ENCODE data around the gene KCNH5. TPM values are rescaled to one million over a fixed set of nuclear protein-coding genes. Genes with fewer than 3 reads are reported as not detected.

KCNH5 gene
- total RNA-seq, 1 donor from 2014 or later, result 2.4 TPM

DNA sequence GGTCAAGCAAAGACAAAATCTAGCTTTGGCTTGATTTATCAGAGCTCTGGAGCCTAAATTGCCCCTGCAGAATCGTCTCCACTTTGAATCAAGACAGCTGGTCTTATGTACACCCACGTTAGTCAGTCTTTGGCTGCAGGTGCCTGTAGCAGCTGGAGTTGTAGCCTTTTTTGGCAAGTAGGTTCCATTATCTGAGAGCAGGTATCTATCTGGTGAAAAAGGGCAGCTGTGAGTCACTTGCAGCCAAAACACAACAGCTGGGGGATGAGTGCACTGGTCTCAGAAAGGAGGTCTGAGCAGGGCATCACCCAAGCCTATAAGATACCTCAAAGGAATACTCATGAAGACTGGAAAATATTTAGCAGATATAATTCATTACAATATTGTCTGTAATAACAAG is 43.6 kb upstream of the KCNH5 start:
- Histone ChIP-seq H3K36me3 (ENCODE audit: insufficient read depth, low read length) (no peaks in the 10 kb centered on the region), H3K9me3 (ENCODE audit: insufficient read depth, low read depth, low read length) (no peaks in the 10 kb centered on the region), H3K4me3 (ENCODE audit: insufficient read depth, low read depth, low read length) (no peak overlapping the region), H3K4me1 (ENCODE audit: insufficient read depth, low read length) (no peaks in the 10 kb centered on the region), H4K20me1 (ENCODE audit: insufficient read depth, low read length) (no peaks in the 10 kb centered on the region), H3K27ac (ENCODE audit: low read depth, low read length) (no peak overlapping the region), H2AFZ (ENCODE audit: low read depth, low read length) (no peak overlapping the region), H3K4me2 (ENCODE audit: low read length) (no peak overlapping the region), H3K9ac (ENCODE audit: low read length) (no peak overlapping the region), H3K79me2 (ENCODE audit: insufficient read depth, low read length) (no peaks in the 10 kb centered on the region), H3K27me3 (ENCODE audit: insufficient read depth, low read length) (no peaks in the 10 kb centered on the region)
- Mint-ChIP-seq H3K36me3 (ENCODE audit: low read depth, unreplicated experiment) (no peaks in the 10 kb centered on the region), H3K27me3 (ENCODE audit: low read depth, unreplicated experiment) (no peaks in the 10 kb centered on the region), H3K4me1 (ENCODE audit: low read depth, unreplicated experiment) (no peaks in the 10 kb centered on the region), H3K9me3 (ENCODE audit: unreplicated experiment) (no peaks in the 10 kb centered on the region), H3K4me3 (ENCODE audit: unreplicated experiment) (no peak overlapping the region), H3K27ac (ENCODE audit: unreplicated experiment) (no peak overlapping the region)
- DNase-seq (ENCODE audit: low read depth), result no peak
- FAIRE-seq, result no peak
- TF ChIP-seq CTCF (IDR thresholded peaks at IDR 0.05; ENCODE audit: insufficient read depth, low read depth, low read length) (no peak), EZH2 (IDR thresholded peaks at IDR 0.05; ENCODE audit: insufficient read depth, low read length) (no peak)

DNA sequence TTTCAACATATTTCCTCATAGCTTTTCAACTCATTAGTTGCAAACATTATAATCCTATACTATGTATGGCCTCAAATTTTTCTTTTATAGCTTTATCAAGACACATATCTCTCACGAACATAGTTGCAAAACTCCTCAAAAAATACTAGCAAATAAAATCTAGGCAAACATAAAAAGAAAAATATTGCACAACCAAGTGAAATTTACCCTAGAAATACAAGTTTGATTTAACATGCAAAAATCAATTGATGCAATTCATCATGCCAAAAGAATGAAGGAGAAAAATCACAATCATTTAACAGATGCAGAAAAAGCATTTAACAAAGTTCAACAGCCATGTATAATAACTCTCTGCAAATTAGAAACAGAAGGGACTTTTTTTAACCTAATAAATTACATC is 33.3 kb upstream of the KCNH5 start:
- Histone ChIP-seq H3K9me3 (ENCODE audit: insufficient read depth, low read depth, low read length) (no peaks in the 10 kb centered on the region), H3K9ac (ENCODE audit: low read length) (no peak overlapping the region), H3K27ac (ENCODE audit: low read depth, low read length) (no peak overlapping the region), H3K4me3 (ENCODE audit: insufficient read depth, low read depth, low read length) (no peak overlapping the region), H3K79me2 (ENCODE audit: insufficient read depth, low read length) (no peaks in the 10 kb centered on the region), H3K36me3 (ENCODE audit: insufficient read depth, low read length) (no peaks in the 10 kb centered on the region), H4K20me1 (ENCODE audit: insufficient read depth, low read length) (no peaks in the 10 kb centered on the region), H3K27me3 (ENCODE audit: insufficient read depth, low read length) (no peaks in the 10 kb centered on the region), H3K4me2 (ENCODE audit: low read length) (no peak overlapping the region), H3K4me1 (ENCODE audit: insufficient read depth, low read length) (no peaks in the 10 kb centered on the region), H2AFZ (ENCODE audit: low read depth, low read length) (no peak overlapping the region)
- Mint-ChIP-seq H3K27ac (ENCODE audit: unreplicated experiment) (no peak overlapping the region), H3K27me3 (ENCODE audit: low read depth, unreplicated experiment) (no peaks in the 10 kb centered on the region), H3K36me3 (ENCODE audit: low read depth, unreplicated experiment) (no peaks in the 10 kb centered on the region), H3K4me3 (ENCODE audit: unreplicated experiment) (no peak overlapping the region), H3K4me1 (ENCODE audit: low read depth, unreplicated experiment) (peaks cover 1% of the 10 kb centered on the region), H3K9me3 (ENCODE audit: unreplicated experiment) (peaks cover 2% of the 10 kb centered on the region)
- FAIRE-seq (no peak), DNase-seq (ENCODE audit: low read depth) (no peak)
- no peak for TF ChIP-seq EZH2 (IDR thresholded peaks at IDR 0.05; ENCODE audit: insufficient read depth, low read length)
- TF ChIP-seq CTCF (IDR thresholded peaks at IDR 0.05; ENCODE audit: insufficient read depth, low read depth, low read length), result no peak

GRCh38 chr14:63076488-63076887 is 31.2 kb upstream of the KCNH5 start:
- H3K27me3 Mint-ChIP-seq (ENCODE audit: low read depth, unreplicated experiment), result no peaks in the 10 kb centered on the region
- no peak for TF ChIP-seq EZH2 (IDR thresholded peaks at IDR 0.05; ENCODE audit: insufficient read depth, low read length)
- TF ChIP-seq CTCF (IDR thresholded peaks at IDR 0.05; ENCODE audit: insufficient read depth, low read depth, low read length), result no peak
- no peak overlapping the region for H3K9ac ChIP-seq (ENCODE audit: low read length)
- H3K4me1 ChIP-seq (ENCODE audit: insufficient read depth, low read length), result no peaks in the 10 kb centered on the region
- H3K27ac ChIP-seq (ENCODE audit: low read depth, low read length), result no peak overlapping the region
- H3K9me3 ChIP-seq (ENCODE audit: insufficient read depth, low read depth, low read length), result no peaks in the 10 kb centered on the region
- H3K9me3 Mint-ChIP-seq (ENCODE audit: unreplicated experiment), result peaks cover 1% of the 10 kb centered on the region
- H3K36me3 ChIP-seq (ENCODE audit: insufficient read depth, low read length), result no peaks in the 10 kb centered on the region
- FAIRE-seq (no peak), DNase-seq (ENCODE audit: low read depth) (no peak)
- H3K27ac Mint-ChIP-seq (ENCODE audit: unreplicated experiment), result no peak overlapping the region
- no peak overlapping the region for H3K4me3 Mint-ChIP-seq (ENCODE audit: unreplicated experiment)
- no peaks in the 10 kb centered on the region for H3K79me2 ChIP-seq (ENCODE audit: insufficient read depth, low read length)
- no peaks in the 10 kb centered on the region for H3K27me3 ChIP-seq (ENCODE audit: insufficient read depth, low read length)
- peaks cover 1% of the 10 kb centered on the region for H3K4me1 Mint-ChIP-seq (ENCODE audit: low read depth, unreplicated experiment)
- H3K4me3 ChIP-seq (ENCODE audit: insufficient read depth, low read depth, low read length), result no peak overlapping the region
- H3K36me3 Mint-ChIP-seq (ENCODE audit: low read depth, unreplicated experiment), result no peaks in the 10 kb centered on the region
- H3K4me2 ChIP-seq (ENCODE audit: low read length), result no peak overlapping the region
- no peak overlapping the region for H2AFZ ChIP-seq (ENCODE audit: low read depth, low read length)
- no peaks in the 10 kb centered on the region for H4K20me1 ChIP-seq (ENCODE audit: insufficient read depth, low read length)

All from astrocyte (in vitro differentiated cells and primary cell).